G401.6 (cell line): ENCODE data around the gene POLR1F.
"Not testable (repeated sequence)": the region's sequence is repeated elsewhere in the genome, so short reads cannot be mapped to it uniquely, and the experiment has no call there.

Experiments used
- FAIRE-seq: peaks from 2 replicates; lab custom pipeline; 2012; peaks lifted over from hg19 to GRCh38; lab: Jason Lieb, UNC

Gene POLR1F

GRCh38 chr7:19708397-19709248 lies at the start of gene POLR1F:
Gene POLR1F, minus strand, starts transcription at chr7:19709037. Its CDS starts 21 bp downstream, at chr7:19709016.
- FAIRE-seq = peak; percentile 99

- FAIRE-seq = peak; percentile 93
Measured at GRCh38 chr7:19754521-19755116, 45.8 kb upstream of the POLR1F start.

- no peak for FAIRE-seq
Measured at GRCh38 chr7:19752020-19752419, 43.2 kb upstream of the POLR1F start.

- FAIRE-seq = no peak
Measured at GRCh38 chr7:19749658-19750057, 40.8 kb upstream of the POLR1F start.

GRCh38 chr7:19747740-19748339 lies 39.0 kb upstream of the POLR1F start:
- FAIRE-seq = peak; percentile 96

GRCh38 chr7:19744075-19744474 lies 35.2 kb upstream of the POLR1F start:
- FAIRE-seq = no peak

GRCh38 chr7:19728716-19729115 lies 19.9 kb upstream of the POLR1F start:
- no peak for FAIRE-seq

GRCh38 chr7:19725770-19726169 lies 16.9 kb upstream of the POLR1F start:
- FAIRE-seq = no peak

- FAIRE-seq = no peak
Measured at GRCh38 chr7:19715499-19715898, 6.7 kb upstream of the POLR1F start.

GRCh38 chr7:19713676-19714075 lies 4.8 kb upstream of the POLR1F start:
- FAIRE-seq = peak; percentile 94

GRCh38 chr7:19709249-19709578 lies 377 bp upstream of the POLR1F start:
- no peak for FAIRE-seq

GRCh38 chr7:19707240-19707639 lies 1.6 kb downstream of the POLR1F start:
- FAIRE-seq = no peak

- no peak for FAIRE-seq
Measured at GRCh38 chr7:19705663-19706062, 3.2 kb downstream of the POLR1F start.

- FAIRE-seq = no peak
Measured at GRCh38 chr7:19701471-19701870, 7.4 kb downstream of the POLR1F start.

GRCh38 chr7:19700936-19701335 lies 7.9 kb downstream of the POLR1F start:
- no peak for FAIRE-seq

GRCh38 chr7:19698331-19698730 lies 10.5 kb downstream of the POLR1F start:
- no peak for FAIRE-seq

GRCh38 chr7:19696926-19697325 lies 11.9 kb downstream of the POLR1F start:
- FAIRE-seq = no peak

- FAIRE-seq = no peak
Measured at GRCh38 chr7:19692111-19692828, 16.6 kb downstream of the POLR1F start.

GRCh38 chr7:19690736-19691135 lies 18.1 kb downstream of the POLR1F start:
- no peak for FAIRE-seq

GRCh38 chr7:19689130-19689529 lies 19.7 kb downstream of the POLR1F start:
- FAIRE-seq = not testable (repeated sequence)

- no peak for FAIRE-seq
Measured at GRCh38 chr7:19681596-19681995, 27.2 kb downstream of the POLR1F start.

GRCh38 chr7:19677180-19677579 lies 31.7 kb downstream of the POLR1F start:
- no peak for FAIRE-seq

- FAIRE-seq = no peak
Measured at GRCh38 chr7:19675816-19676215, 33.0 kb downstream of the POLR1F start.
